ENCODE measurements around the gene JADE1. TPM values are rescaled to one million over a fixed set of nuclear protein-coding genes. Genes with fewer than 3 reads are reported as not detected.
A peak's percentile ranks its signal among the peaks of the same experiment; 100 is the strongest.

The JADE1 gene
- total and polyA plus RNA-seq, 2 donors (not counting 1 experiment from before 2014, with no cell fraction given): 36.2 to 49.9 TPM

GRCh38 chr4:128850252-128850651 lies 40.8 kb downstream of the JADE1 start:
- DNase-seq (ENCODE audit: low read depth in 2 of 2): no peak
- no peaks in the 10 kb centered on the region for H3K9me3 ChIP-seq (ENCODE audit: control insufficient read depth, insufficient read depth, low read depth, low read length)
- H3K27ac ChIP-seq (ENCODE audit: insufficient read depth, low read length): no peak overlapping the region
- H3K79me2 ChIP-seq (ENCODE audit: control insufficient read depth, insufficient read depth, low read length): peaks cover 27% of the 10 kb centered on the region
- TF ChIP-seq EZH2 (IDR thresholded peaks at IDR 0.05; ENCODE audit: low read length, missing control alignments) (no peak), CTCF (conservative IDR thresholded peaks at IDR 0.05 in 1 of 2, IDR thresholded peaks at IDR 0.05 in 1 of 2; ENCODE audit: low read depth in 1 of 2, low read length in 2 of 2) (no peak)
- no peak overlapping the region for H3K4me3 ChIP-seq (replicated peaks in 1 of 4; ENCODE audit: control extremely low read depth in 1 of 4, insufficient read depth in 1 of 4, low read depth in 3 of 4, low read length in 4 of 4)
- no peaks in the 10 kb centered on the region for H4K20me1 ChIP-seq (ENCODE audit: control insufficient read depth, extremely low read depth, insufficient read depth, low read length)
- no peak overlapping the region for H3K9ac ChIP-seq (ENCODE audit: insufficient read depth, low read length)
- H3K4me2 ChIP-seq (ENCODE audit: extremely low read depth, insufficient read depth, low read length): no peak overlapping the region
- H2AFZ ChIP-seq (ENCODE audit: low read length): no peak overlapping the region
- no peaks in the 10 kb centered on the region for H3K27me3 ChIP-seq (ENCODE audit: control insufficient read depth, insufficient read depth, low read length)
- peaks cover 40% of the 10 kb centered on the region for H3K36me3 ChIP-seq (ENCODE audit: control insufficient read depth, insufficient read depth, low read length)
- peaks cover 5% of the 10 kb centered on the region for H3K4me1 ChIP-seq (ENCODE audit: control insufficient read depth, extremely low read depth, insufficient read depth, low read length)

- Histone ChIP-seq H3K27me3 (ENCODE audit: control insufficient read depth, insufficient read depth, low read length) (no peaks in the 10 kb centered on the region), H3K9ac (ENCODE audit: insufficient read depth, low read length) (no peak overlapping the region), H3K27ac (ENCODE audit: insufficient read depth, low read length) (no peak overlapping the region), H3K36me3 (ENCODE audit: control insufficient read depth, insufficient read depth, low read length) (peaks cover 36% of the 10 kb centered on the region), H3K79me2 (ENCODE audit: control insufficient read depth, insufficient read depth, low read length) (peaks cover 15% of the 10 kb centered on the region), H3K9me3 (ENCODE audit: control insufficient read depth, insufficient read depth, low read depth, low read length) (no peaks in the 10 kb centered on the region), H3K4me3 (replicated peaks in 1 of 4; ENCODE audit: control extremely low read depth in 1 of 4, insufficient read depth in 1 of 4, low read depth in 3 of 4, low read length in 4 of 4) (no peak overlapping the region), H3K4me1 (ENCODE audit: control insufficient read depth, extremely low read depth, insufficient read depth, low read length) (peaks cover 12% of the 10 kb centered on the region), H4K20me1 (ENCODE audit: control insufficient read depth, extremely low read depth, insufficient read depth, low read length) (no peaks in the 10 kb centered on the region), H2AFZ (ENCODE audit: low read length) (no peak overlapping the region), H3K4me2 (ENCODE audit: extremely low read depth, insufficient read depth, low read length) (no peak overlapping the region)
- TF ChIP-seq EZH2 (IDR thresholded peaks at IDR 0.05; ENCODE audit: low read length, missing control alignments) (no peak), CTCF (conservative IDR thresholded peaks at IDR 0.05 in 1 of 2, IDR thresholded peaks at IDR 0.05 in 1 of 2; ENCODE audit: low read depth in 1 of 2, low read length in 2 of 2) (no peak)
- DNase-seq (ENCODE audit: low read depth in 2 of 2): peak in 1 of 2 donors; percentile 83
These were observed 44.2 kb downstream of the JADE1 start for GRCh38 chr4:128853741-128854140.

- Histone ChIP-seq H3K4me2 (ENCODE audit: extremely low read depth, insufficient read depth, low read length) (no peak overlapping the region), H3K4me3 (replicated peaks in 1 of 4; ENCODE audit: control extremely low read depth in 1 of 4, insufficient read depth in 1 of 4, low read depth in 3 of 4, low read length in 4 of 4) (no peak overlapping the region), H3K79me2 (ENCODE audit: control insufficient read depth, insufficient read depth, low read length) (peaks cover 12% of the 10 kb centered on the region), H3K36me3 (ENCODE audit: control insufficient read depth, insufficient read depth, low read length) (peaks cover 29% of the 10 kb centered on the region), H3K27ac (ENCODE audit: insufficient read depth, low read length) (no peak overlapping the region), H3K27me3 (ENCODE audit: control insufficient read depth, insufficient read depth, low read length) (no peaks in the 10 kb centered on the region), H4K20me1 (ENCODE audit: control insufficient read depth, extremely low read depth, insufficient read depth, low read length) (no peaks in the 10 kb centered on the region), H2AFZ (ENCODE audit: low read length) (no peak overlapping the region), H3K9ac (ENCODE audit: insufficient read depth, low read length) (no peak overlapping the region), H3K9me3 (ENCODE audit: control insufficient read depth, insufficient read depth, low read depth, low read length) (no peaks in the 10 kb centered on the region), H3K4me1 (ENCODE audit: control insufficient read depth, extremely low read depth, insufficient read depth, low read length) (peaks cover 17% of the 10 kb centered on the region)
- peak in 1 of 2 donors; percentile 76 for DNase-seq (ENCODE audit: low read depth in 2 of 2)
- TF ChIP-seq EZH2 (IDR thresholded peaks at IDR 0.05; ENCODE audit: low read length, missing control alignments): no peak
- TF ChIP-seq CTCF (conservative IDR thresholded peaks at IDR 0.05 in 1 of 2, IDR thresholded peaks at IDR 0.05 in 1 of 2; ENCODE audit: low read depth in 1 of 2, low read length in 2 of 2): no peak
These were observed 44.9 kb downstream of the JADE1 start for GRCh38 chr4:128854433-128854832.
